HG03439 (cell line): Measurements from ENCODE around the gene IGSF21.

Experiments used
- ATAC-seq: cut with Tn5 transposase; IDR thresholded peaks from one replicate; pipeline ENCODE4 v1.9.1; 2021; ENCODE audit warnings: mild to moderate bottlenecking, moderate library complexity; ENCODE audit not compliant: unreplicated experiment

The IGSF21 gene

GRCh38 chr1:18107369-18108298 lies at the start of gene IGSF21:
Gene IGSF21 (plus strand): TSS chr1:18107798. CDS start chr1:18108129, 331 bp downstream.
- ATAC-seq: no peak

GRCh38 chr1:18058206-18058921 lies 49.2 kb upstream of the IGSF21 start:
- ATAC-seq: no peak

- no peak for ATAC-seq
These were observed 48.5 kb upstream of the IGSF21 start for GRCh38 chr1:18058981-18059605.

GRCh38 chr1:18060366-18060765 lies 47.2 kb upstream of the IGSF21 start:
- ATAC-seq: no peak

GRCh38 chr1:18062185-18062584 lies 45.4 kb upstream of the IGSF21 start:
- ATAC-seq: no peak

GRCh38 chr1:18064534-18064933 lies 43.1 kb upstream of the IGSF21 start:
- ATAC-seq: no peak

- ATAC-seq: no peak
These were observed 41.0 kb upstream of the IGSF21 start for GRCh38 chr1:18066576-18066975.

- no peak for ATAC-seq
These were observed 37.7 kb upstream of the IGSF21 start for GRCh38 chr1:18069903-18070302.

- ATAC-seq: no peak
These were observed 35.5 kb upstream of the IGSF21 start for GRCh38 chr1:18072066-18072465.

GRCh38 chr1:18073066-18073642 lies 34.4 kb upstream of the IGSF21 start:
- ATAC-seq: no peak

- ATAC-seq: no peak
These were observed 29.9 kb upstream of the IGSF21 start for GRCh38 chr1:18077657-18078215.

GRCh38 chr1:18079941-18080735 lies 27.5 kb upstream of the IGSF21 start:
- ATAC-seq: no peak

GRCh38 chr1:18085387-18086074 lies 22.1 kb upstream of the IGSF21 start:
- no peak for ATAC-seq

GRCh38 chr1:18088077-18088594 lies 19.5 kb upstream of the IGSF21 start:
- ATAC-seq: no peak

- no peak for ATAC-seq
These were observed 18.1 kb upstream of the IGSF21 start for GRCh38 chr1:18089488-18089887.

GRCh38 chr1:18090636-18091035 lies 17.0 kb upstream of the IGSF21 start:
- ATAC-seq: no peak

- no peak for ATAC-seq
These were observed 15.7 kb upstream of the IGSF21 start for GRCh38 chr1:18091660-18092446.

- ATAC-seq: no peak
These were observed 14.4 kb upstream of the IGSF21 start for GRCh38 chr1:18093193-18093592.
